ENCODE results near the gene IFT52.
"Not testable (repeated sequence)": the region's sequence is repeated elsewhere in the genome, so short reads cannot be mapped to it uniquely, and the experiment has no call there.

DNA sequence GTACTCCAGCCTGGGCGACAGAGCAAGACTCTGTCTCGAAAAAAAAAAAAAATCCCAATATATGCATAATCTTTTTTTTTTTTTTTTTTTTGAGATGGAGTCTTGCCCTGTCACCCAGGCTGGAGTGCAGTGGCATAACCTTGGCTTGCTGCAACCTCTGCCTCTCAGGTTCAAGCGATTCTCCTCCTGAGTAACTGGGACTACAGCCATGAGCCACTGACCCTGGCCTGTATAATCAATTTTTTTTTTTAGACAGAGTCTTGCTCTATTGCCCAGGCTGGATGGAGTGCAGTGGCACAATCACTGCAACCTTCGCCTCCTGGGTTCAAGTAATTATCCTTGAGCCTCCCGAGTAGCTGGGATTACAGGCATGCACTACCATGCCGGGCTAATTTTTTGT is 64.4 kb downstream of the IFT52 start:
- TF ChIP-seq, protein P1, sequence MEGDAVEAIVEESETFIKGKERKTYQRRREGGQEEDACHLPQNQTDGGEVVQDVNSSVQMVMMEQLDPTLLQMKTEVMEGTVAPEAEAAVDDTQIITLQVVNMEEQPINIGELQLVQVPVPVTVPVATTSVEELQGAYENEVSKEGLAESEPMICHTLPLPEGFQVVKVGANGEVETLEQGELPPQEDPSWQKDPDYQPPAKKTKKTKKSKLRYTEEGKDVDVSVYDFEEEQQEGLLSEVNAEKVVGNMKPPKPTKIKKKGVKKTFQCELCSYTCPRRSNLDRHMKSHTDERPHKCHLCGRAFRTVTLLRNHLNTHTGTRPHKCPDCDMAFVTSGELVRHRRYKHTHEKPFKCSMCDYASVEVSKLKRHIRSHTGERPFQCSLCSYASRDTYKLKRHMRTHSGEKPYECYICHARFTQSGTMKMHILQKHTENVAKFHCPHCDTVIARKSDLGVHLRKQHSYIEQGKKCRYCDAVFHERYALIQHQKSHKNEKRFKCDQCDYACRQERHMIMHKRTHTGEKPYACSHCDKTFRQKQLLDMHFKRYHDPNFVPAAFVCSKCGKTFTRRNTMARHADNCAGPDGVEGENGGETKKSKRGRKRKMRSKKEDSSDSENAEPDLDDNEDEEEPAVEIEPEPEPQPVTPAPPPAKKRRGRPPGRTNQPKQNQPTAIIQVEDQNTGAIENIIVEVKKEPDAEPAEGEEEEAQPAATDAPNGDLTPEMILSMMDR (IDR thresholded peaks at IDR 0.05) = not testable (repeated sequence)
- not testable (repeated sequence) for TF ChIP-seq POLR2A (IDR thresholded peaks at IDR 0.05)

All from body of pancreas (tissue), 4 donors.